Panc1 (cell line): ENCODE data around the gene MS4A6A. TPM values are rescaled to one million over a fixed set of nuclear protein-coding genes. Genes with fewer than 3 reads are reported as not detected.

Experiments used
- ATAC-seq: fragments of 200-7000 bp; cut with Tn5 transposase; 2 replicates; pipeline ENCODE4 v1.9.1; 2020; ENCODE audit warnings: mild to moderate bottlenecking, moderate library complexity
- BruUV-seq: library from RNA; stranded (reverse); fragments of 400-500 nt; replicated peaks from 2 replicates; lab custom pipeline; 2021; lab: Mats Ljungman, UMichigan
- CTCF ChIA-PET: fragments of 300-600 bp; sonication (Branson Sonifier 250); formaldehyde crosslinking; loops from one replicate; lab custom pipeline; 2022; ENCODE audit warnings: antibody characterized with exemption; lab: Charles Lee
- POLR2A ChIA-PET: fragments of 300-600 bp; sonication (Branson Sonifier 250); formaldehyde crosslinking; loops from one replicate; lab custom pipeline; 2022; ENCODE audit warnings: antibody characterized with exemption; lab: Charles Lee
- DNase-seq: peaks from one replicate; pipeline ENCODE4 v3.0.0-alpha.2; 2010; ENCODE audit warnings: low read depth, low spot score
- H3K27ac ChIP-seq: 2 replicates; pipeline ENCODE4 v1.5.1; 2011; ENCODE audit warnings: mild to moderate bottlenecking, low read length, inconsistent platforms
- H3K27me3 ChIP-seq: fragments of 200-500 bp; sonication (Bioruptor generic); 2 replicates; pipeline ENCODE4 v1.6.0; 2014; ENCODE audit warnings: low read length, inconsistent platforms; ENCODE audit not compliant: control insufficient read depth, insufficient read depth
- H3K36me3 ChIP-seq: fragments of 200-500 bp; sonication (Bioruptor generic); 2 replicates; pipeline ENCODE4 v1.5.1; 2014; ENCODE audit warnings: inconsistent platforms, mild to moderate bottlenecking, low read length, moderate library complexity; ENCODE audit not compliant: control insufficient read depth, insufficient read depth
- H3K4me1 ChIP-seq: 2 replicates; pipeline ENCODE4 v1.5.1; 2011; ENCODE audit warnings: inconsistent platforms, mild to moderate bottlenecking, low read length, moderate library complexity; ENCODE audit not compliant: control insufficient read depth, insufficient read depth
- H3K4me3 ChIP-seq, 2 experiments: 2 replicates each; pipeline ENCODE4 v1.5.1; 2011 to 2012; ENCODE audit warnings: low read depth in 2 of 2, low read length in 2 of 2, mild to moderate bottlenecking in 2 of 2, inconsistent platforms in 1 of 2, moderate library complexity in 1 of 2
- H3K9me3 ChIP-seq: fragments of 200-500 bp; sonication (Bioruptor generic); 2 replicates; pipeline ENCODE4 v1.5.1; 2014; ENCODE audit warnings: low read depth, mild to moderate bottlenecking, inconsistent platforms, low read length, moderate library complexity; ENCODE audit not compliant: control insufficient read depth, insufficient read depth
- POLR2AphosphoS5 ChIP-seq: IDR thresholded peaks from 2 replicates; pipeline ENCODE4 v1.6.1; 2012; ENCODE audit warnings: mild to moderate bottlenecking, low read depth, low read length, moderate library complexity
- SIN3A ChIP-seq: IDR thresholded peaks from 2 replicates; pipeline ENCODE4 v1.6.1; 2012; ENCODE audit warnings: low read depth, mild to moderate bottlenecking, low read length, moderate library complexity, borderline replicate concordance; ENCODE audit not compliant: insufficient read depth
- TCF7L2 ChIP-seq: IDR thresholded peaks from 2 replicates; pipeline ENCODE4 v1.6.1; 2011; ENCODE audit warnings: mild to moderate bottlenecking, low read depth, low read length, inconsistent platforms
- in situ Hi-C: cut with HindIII; loops from 2 replicates; pipeline ENCODE4 v1.10.0; 2016; ENCODE audit warnings: low sequenced_read_pairs, low pct_unique_long_range_greater_than_20kb
- intact Hi-C: fragments of 100-400 bp; cut with micrococcal nuclease; formaldehyde crosslinking; loops from one replicate; pipeline ENCODE4 v1.10.0; 2022; ENCODE audit not compliant: unreplicated experiment
- total RNA-seq: library from RNA; stranded (reverse); gene quantifications from one replicate; pipeline ENCODE4 v1.2.1, GENCODE V29; 2021; ENCODE audit not compliant: unreplicated experiment
- TF ChIP-seq, protein P1 (sequence below): fragments of 450-650 bp; IDR thresholded peaks from 2 replicates; pipeline ENCODE4 v1.5.1; 2017; ENCODE audit warnings: mild to moderate bottlenecking
- TF ChIP-seq, protein P2 (sequence below), 2 experiments: IDR thresholded peaks; 2 replicates each; pipeline ENCODE4 v1.6.1; 2011 to 2012; ENCODE audit warnings: low read depth in 2 of 2, control low read depth in 1 of 2, low read length in 1 of 2, mild to moderate bottlenecking in 1 of 2, moderate library complexity in 1 of 2; ENCODE audit not compliant: insufficient read depth in 1 of 2

Gene MS4A6A
- total RNA-seq, 1 experiment from 2014 or later: not detected

DNA sequence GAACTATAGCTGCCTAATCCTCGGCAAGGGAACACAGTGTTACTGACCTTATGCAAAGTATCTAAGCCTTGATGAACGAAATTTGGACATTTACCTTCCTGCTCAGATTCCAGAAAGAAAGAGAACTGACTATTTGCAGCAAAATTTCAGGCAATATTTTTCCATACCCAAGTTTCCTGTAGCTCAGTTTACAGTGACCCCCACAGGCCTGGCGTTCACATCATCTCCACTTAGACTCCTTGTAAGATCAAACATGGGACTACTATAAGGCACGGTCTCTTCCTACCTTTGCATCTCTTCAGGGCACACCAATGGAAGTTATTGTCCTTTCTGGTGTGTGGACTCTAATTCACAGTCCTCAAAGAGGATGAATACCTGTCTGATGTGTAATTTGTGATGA lies 21.1 kb downstream of the MS4A6A start:
- no peaks in the 10 kb centered on the region for H3K4me1 ChIP-seq
- ChIA-PET POLR2A (no interaction called here), CTCF (no interaction called here)
- intact Hi-C loops: no loop called here
- no peak overlapping the region for H3K4me3 ChIP-seq
- in situ Hi-C loops: no loop called here
- TF ChIP-seq SIN3A (no peak), TCF7L2 (no peak), POLR2AphosphoS5 (no peak)
- TF ChIP-seq, protein P1, sequence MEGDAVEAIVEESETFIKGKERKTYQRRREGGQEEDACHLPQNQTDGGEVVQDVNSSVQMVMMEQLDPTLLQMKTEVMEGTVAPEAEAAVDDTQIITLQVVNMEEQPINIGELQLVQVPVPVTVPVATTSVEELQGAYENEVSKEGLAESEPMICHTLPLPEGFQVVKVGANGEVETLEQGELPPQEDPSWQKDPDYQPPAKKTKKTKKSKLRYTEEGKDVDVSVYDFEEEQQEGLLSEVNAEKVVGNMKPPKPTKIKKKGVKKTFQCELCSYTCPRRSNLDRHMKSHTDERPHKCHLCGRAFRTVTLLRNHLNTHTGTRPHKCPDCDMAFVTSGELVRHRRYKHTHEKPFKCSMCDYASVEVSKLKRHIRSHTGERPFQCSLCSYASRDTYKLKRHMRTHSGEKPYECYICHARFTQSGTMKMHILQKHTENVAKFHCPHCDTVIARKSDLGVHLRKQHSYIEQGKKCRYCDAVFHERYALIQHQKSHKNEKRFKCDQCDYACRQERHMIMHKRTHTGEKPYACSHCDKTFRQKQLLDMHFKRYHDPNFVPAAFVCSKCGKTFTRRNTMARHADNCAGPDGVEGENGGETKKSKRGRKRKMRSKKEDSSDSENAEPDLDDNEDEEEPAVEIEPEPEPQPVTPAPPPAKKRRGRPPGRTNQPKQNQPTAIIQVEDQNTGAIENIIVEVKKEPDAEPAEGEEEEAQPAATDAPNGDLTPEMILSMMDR: no peak
- TF ChIP-seq, protein P2, sequence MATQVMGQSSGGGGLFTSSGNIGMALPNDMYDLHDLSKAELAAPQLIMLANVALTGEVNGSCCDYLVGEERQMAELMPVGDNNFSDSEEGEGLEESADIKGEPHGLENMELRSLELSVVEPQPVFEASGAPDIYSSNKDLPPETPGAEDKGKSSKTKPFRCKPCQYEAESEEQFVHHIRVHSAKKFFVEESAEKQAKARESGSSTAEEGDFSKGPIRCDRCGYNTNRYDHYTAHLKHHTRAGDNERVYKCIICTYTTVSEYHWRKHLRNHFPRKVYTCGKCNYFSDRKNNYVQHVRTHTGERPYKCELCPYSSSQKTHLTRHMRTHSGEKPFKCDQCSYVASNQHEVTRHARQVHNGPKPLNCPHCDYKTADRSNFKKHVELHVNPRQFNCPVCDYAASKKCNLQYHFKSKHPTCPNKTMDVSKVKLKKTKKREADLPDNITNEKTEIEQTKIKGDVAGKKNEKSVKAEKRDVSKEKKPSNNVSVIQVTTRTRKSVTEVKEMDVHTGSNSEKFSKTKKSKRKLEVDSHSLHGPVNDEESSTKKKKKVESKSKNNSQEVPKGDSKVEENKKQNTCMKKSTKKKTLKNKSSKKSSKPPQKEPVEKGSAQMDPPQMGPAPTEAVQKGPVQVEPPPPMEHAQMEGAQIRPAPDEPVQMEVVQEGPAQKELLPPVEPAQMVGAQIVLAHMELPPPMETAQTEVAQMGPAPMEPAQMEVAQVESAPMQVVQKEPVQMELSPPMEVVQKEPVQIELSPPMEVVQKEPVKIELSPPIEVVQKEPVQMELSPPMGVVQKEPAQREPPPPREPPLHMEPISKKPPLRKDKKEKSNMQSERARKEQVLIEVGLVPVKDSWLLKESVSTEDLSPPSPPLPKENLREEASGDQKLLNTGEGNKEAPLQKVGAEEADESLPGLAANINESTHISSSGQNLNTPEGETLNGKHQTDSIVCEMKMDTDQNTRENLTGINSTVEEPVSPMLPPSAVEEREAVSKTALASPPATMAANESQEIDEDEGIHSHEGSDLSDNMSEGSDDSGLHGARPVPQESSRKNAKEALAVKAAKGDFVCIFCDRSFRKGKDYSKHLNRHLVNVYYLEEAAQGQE (IDR thresholded peaks at IDR 0.05; ENCODE audit: insufficient read depth in 1 of 2, low read depth in 2 of 2, low read length in 1 of 2): no peak
- no peak overlapping the region for H3K27ac ChIP-seq
- BruUV-seq: no TSS peak
- no peak for DNase-seq
- no peaks in the 10 kb centered on the region for H3K9me3 ChIP-seq
- no peaks in the 10 kb centered on the region for H3K36me3 ChIP-seq
- H3K27me3 ChIP-seq: no peaks in the 10 kb centered on the region; the same call in 1 of the 2 replicates
- no peak for ATAC-seq

DNA sequence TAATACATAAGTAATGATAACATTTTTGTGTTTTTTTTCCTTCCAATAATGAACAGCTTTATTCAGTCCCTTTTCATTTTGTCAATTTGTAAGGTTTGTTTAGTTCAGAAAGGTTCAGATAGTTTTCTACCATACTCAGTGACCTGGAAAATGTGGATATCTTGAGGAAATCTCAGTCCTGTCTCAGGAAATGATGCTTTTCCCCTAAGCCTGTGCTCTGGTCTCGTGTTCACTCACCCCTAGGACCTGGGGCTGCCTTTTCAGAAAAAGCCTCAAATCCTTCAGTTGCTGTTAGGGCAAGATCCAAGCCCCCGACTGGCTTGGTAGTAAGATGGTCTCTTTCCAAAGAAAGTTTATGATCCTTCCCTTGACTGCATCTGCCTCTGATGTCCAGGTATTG lies 21.8 kb downstream of the MS4A6A start:
- ChIA-PET POLR2A (no interaction called here), CTCF (no interaction called here)
- DNase-seq (no peak), ATAC-seq (no peak)
- Histone ChIP-seq H3K4me1 (no peaks in the 10 kb centered on the region), H3K4me3 (no peak overlapping the region), H3K9me3 (no peaks in the 10 kb centered on the region), H3K36me3 (no peaks in the 10 kb centered on the region), H3K27ac (no peak overlapping the region), H3K27me3 (no peaks in the 10 kb centered on the region; the same call in 1 of the 2 replicates)
- TF ChIP-seq POLR2AphosphoS5 (no peak), SIN3A (no peak), TCF7L2 (no peak)
- TF ChIP-seq, protein P1: no peak
- TF ChIP-seq, protein P2 (IDR thresholded peaks at IDR 0.05; ENCODE audit: insufficient read depth in 1 of 2, low read depth in 2 of 2, low read length in 1 of 2): no peak
- in situ Hi-C loops: no loop called here
- intact Hi-C loops: no loop called here
- BruUV-seq: no TSS peak
